ENCODE results near the gene KIF14.

The KIF14 gene

DNA sequence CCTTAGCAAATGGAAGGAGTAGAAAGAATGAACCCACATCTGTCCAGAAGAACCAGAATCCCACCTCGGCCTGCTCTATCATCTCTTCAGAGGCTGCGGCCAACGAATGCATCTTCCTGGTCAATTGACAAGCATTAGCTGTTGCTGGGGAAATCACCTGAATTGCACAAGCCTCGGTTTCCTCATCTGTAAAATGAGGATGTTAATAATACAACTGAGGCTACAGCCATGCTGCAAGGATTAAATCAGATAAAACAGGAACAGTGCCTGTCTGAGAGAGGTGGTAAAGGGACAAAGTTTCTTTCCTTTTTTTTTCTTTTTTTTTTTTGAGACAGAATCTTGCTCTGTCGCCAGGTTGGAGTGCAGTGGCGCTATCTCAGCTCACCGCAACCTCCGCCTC lies 99.8 kb downstream of the KIF14 start:
- Mint-ChIP-seq H3K9me3 (no peaks in the 10 kb centered on the region), H3K4me3 (no peak overlapping the region), H3K27ac (no peak overlapping the region), H3K4me1 (ENCODE audit: low read depth) (no peaks in the 10 kb centered on the region), H3K27me3 (ENCODE audit: low read depth) (peaks cover 3% of the 10 kb centered on the region), H3K36me3 (ENCODE audit: low read depth) (no peaks in the 10 kb centered on the region)
- no peak for DNase-seq (ENCODE audit: low spot score)

DNA sequence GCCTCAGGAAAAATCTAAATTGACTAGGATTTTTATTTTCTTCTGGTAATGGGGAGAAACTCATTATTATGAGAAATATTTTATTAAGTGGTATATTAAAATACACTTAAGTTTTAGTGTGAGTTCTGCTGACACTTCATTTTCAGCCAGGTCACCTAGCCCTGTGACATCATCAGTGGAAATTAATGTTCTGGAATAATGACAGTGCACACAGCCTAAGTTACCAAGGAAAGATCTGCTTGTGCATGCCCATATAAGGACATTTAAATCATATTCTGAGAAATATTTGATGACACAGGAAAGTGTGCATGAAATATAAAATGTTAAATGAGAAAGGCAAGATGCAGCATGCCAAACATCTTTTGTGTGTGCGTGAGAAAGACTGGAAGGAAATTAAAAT lies 102.0 kb downstream of the KIF14 start:
- Mint-ChIP-seq H3K9me3 (no peaks in the 10 kb centered on the region), H3K27me3 (ENCODE audit: low read depth) (peaks cover 4% of the 10 kb centered on the region), H3K27ac (no peak overlapping the region), H3K36me3 (ENCODE audit: low read depth) (no peaks in the 10 kb centered on the region), H3K4me3 (no peak overlapping the region), H3K4me1 (ENCODE audit: low read depth) (no peaks in the 10 kb centered on the region)
- DNase-seq (ENCODE audit: low spot score) = no peak

DNA sequence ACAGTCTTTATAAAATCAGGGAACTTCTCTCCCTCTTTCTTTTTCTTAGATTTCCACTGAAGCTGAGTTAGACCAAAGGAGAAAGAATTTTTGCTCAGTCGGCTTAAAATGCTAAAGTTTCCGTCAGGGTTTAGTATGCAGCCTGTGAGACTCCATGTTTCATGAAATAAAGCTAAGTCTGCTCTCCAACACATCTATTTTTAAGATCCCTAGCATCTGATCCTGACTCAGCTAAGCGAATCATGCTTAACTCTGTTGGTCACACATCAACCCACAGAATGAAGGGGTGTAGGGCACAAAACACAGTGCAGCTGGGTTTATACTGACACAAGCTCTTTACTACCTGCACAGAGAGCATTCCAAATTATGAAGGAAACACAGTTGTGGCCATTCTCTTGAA lies 108.4 kb downstream of the KIF14 start:
- Mint-ChIP-seq H3K27me3 (ENCODE audit: low read depth) (peaks cover 8% of the 10 kb centered on the region), H3K9me3 (no peaks in the 10 kb centered on the region), H3K27ac (no peak overlapping the region), H3K4me1 (ENCODE audit: low read depth) (no peaks in the 10 kb centered on the region), H3K4me3 (no peak overlapping the region), H3K36me3 (ENCODE audit: low read depth) (no peaks in the 10 kb centered on the region)
- no peak for DNase-seq (ENCODE audit: low spot score)

DNA sequence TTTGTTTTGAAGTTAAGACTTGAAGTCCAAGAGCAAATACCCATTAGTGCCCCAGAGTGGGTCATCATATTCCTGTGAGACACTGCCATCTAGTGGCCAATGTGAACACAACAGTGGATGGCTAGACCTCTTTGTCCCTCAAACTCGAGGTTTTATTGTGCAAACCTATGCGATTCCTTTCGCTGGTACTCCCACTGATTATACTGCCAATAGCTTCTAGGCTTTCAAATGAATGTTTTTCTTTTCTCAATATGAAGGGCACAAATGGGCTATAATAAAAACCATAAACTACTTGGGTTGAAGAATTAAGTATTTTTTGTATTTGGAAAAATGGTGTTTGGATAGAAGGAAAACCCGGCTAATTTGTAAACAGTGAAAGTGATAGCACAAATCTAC lies 110.3 kb downstream of the KIF14 start:
- Mint-ChIP-seq H3K27me3 (ENCODE audit: low read depth) (peaks cover 12% of the 10 kb centered on the region), H3K36me3 (ENCODE audit: low read depth) (no peaks in the 10 kb centered on the region), H3K4me3 (no peak overlapping the region), H3K9me3 (no peaks in the 10 kb centered on the region), H3K4me1 (ENCODE audit: low read depth) (no peaks in the 10 kb centered on the region), H3K27ac (no peak overlapping the region)
- DNase-seq (ENCODE audit: low spot score) = peak; percentile 49

DNA sequence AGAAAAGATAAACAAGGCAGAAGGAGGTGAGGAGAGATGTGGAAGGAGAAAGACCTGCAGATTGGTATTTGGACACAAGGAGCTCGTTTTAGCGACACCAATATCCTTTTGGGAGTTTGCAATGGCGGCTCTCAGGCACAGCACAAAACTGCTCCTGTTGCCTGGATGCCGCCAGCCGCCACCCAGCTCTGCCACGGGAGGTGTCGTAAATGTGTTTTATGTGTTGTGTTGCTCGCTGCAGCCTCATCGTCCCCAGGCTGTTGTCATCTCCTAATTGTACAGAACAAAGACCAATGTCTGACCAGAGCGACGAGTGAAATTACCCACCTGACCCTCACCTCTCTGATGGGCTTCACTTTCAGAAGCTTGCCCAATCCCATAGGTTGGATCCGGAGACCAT lies 114.1 kb downstream of the KIF14 start:
- Mint-ChIP-seq H3K36me3 (ENCODE audit: low read depth) (no peaks in the 10 kb centered on the region), H3K9me3 (no peaks in the 10 kb centered on the region), H3K27ac (no peak overlapping the region), H3K4me1 (ENCODE audit: low read depth) (no peaks in the 10 kb centered on the region), H3K27me3 (ENCODE audit: low read depth) (peaks cover 20% of the 10 kb centered on the region), H3K4me3 (no peak overlapping the region)
- no peak for DNase-seq (ENCODE audit: low spot score)

DNA sequence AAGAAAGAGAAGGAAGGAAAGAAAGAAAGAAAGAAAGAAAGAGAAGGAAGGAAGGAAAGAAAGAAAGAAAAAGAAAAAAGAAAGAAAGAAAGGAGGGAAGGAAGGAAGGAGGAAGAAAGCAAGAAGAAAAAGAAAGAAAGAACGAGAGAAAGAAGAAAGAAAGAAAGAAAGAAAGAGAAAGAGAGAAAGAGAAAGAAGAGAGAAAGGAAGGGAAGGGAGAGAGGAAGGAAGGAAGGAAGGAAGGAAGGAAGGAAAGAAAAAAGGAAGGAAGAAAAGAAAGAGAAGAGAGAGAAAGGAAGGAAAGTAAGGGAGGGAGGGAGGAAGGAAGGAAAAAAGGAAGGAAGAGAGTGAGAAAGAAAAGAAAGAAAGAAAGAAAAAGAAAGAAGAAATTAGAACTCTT lies 115.3 kb downstream of the KIF14 start:
- H3K36me3 Mint-ChIP-seq (ENCODE audit: low read depth) = no peaks in the 10 kb centered on the region
- DNase-seq (ENCODE audit: low spot score) = no peak
- H3K9me3 Mint-ChIP-seq = no peaks in the 10 kb centered on the region
- no peak overlapping the region for H3K27ac Mint-ChIP-seq
- H3K4me3 Mint-ChIP-seq = no peak overlapping the region
- peaks cover 19% of the 10 kb centered on the region for H3K27me3 Mint-ChIP-seq (ENCODE audit: low read depth)
- no peaks in the 10 kb centered on the region for H3K4me1 Mint-ChIP-seq (ENCODE audit: low read depth)
